Measurements from ENCODE around the gene C20orf141. TPM values are rescaled to one million over a fixed set of nuclear protein-coding genes. Genes with fewer than 3 reads are reported as not detected.

Gene C20orf141
- total and polyA plus RNA-seq, 10 of the 15 experiments (the other 5 are each of a cell fraction or from before 2014, with no cell fraction given), result not detected

- POLR2A ChIA-PET, result no interaction called here
- Histone ChIP-seq H2AFZ (ENCODE audit: control insufficient read depth, low read depth, low read length) (no peak overlapping the region), H3K4me2 (ENCODE audit: control insufficient read depth, insufficient read depth) (no peak overlapping the region), H3K27me3 (replicated peaks in 1 of 2; ENCODE audit: control insufficient read depth in 2 of 2, insufficient read depth in 2 of 2, low read length in 1 of 2) (no peaks in the 10 kb centered on the region), H3K36me3 (ENCODE audit: control insufficient read depth in 2 of 2, insufficient read depth in 2 of 2, low read length in 1 of 2) (peaks cover 9 to 10% of the 10 kb centered on the region in 2 experiments), H3K9me3 (replicated peaks; ENCODE audit: control insufficient read depth, insufficient read depth, low read length) (no peaks in the 10 kb centered on the region), H3K4me1 (ENCODE audit: control insufficient read depth, insufficient read depth, low read length) (no peaks in the 10 kb centered on the region), H3K79me2 (ENCODE audit: control insufficient read depth, insufficient read depth, low read length) (no peaks in the 10 kb centered on the region), H3K9ac (ENCODE audit: control insufficient read depth, insufficient read depth, low read length) (no peak overlapping the region), H3K4me3 (no peak overlapping the region), H4K20me1 (ENCODE audit: control insufficient read depth, insufficient read depth) (no peaks in the 10 kb centered on the region), H3K27ac (ENCODE audit: control insufficient read depth, insufficient read depth) (no peak overlapping the region)
- in situ Hi-C loops (cut with MboI), result no loop called here
- intact Hi-C loops (cut with micrococcal nuclease; ENCODE audit: unreplicated experiment), result no loop called here
- RAD21 ChIA-PET (ENCODE audit: unreplicated experiment), result no interaction called here
- DNase-seq (ENCODE audit: low read depth, low spot score), result no peak
- SMC1A ChIA-PET (ENCODE audit: uncharacterized antibody, unreplicated experiment), result no interaction called here
- no TSS peak for BruUV-seq (replicated peaks)
- CTCF ChIA-PET, result interaction anchor here (0.6 to 2.1 kb wide), 2 partner anchors 118 to 136 kb away, joined by 4 to 7 read pairs; no protein-coding TSS in a partner anchor
- ATAC-seq, result no peak
- 97% methylated on average over 10 of the region's 10 CpGs for WGBS (ENCODE audit: insufficient coverage, insufficient replicate concordance, low lambda C conversion rate, missing lambda C conversion rate)
- no peak for FAIRE-seq
- TF ChIP-seq SMAD1 (IDR thresholded peaks at IDR 0.05; ENCODE audit: low read depth, partially characterized antibody), result no peak
- TF ChIP-seq SUZ12 (IDR thresholded peaks at IDR 0.05; ENCODE audit: unreplicated experiment), result no peak
- TF ChIP-seq NR2F1 (conservative IDR thresholded peaks at IDR 0.05), result no peak
- no peak for TF ChIP-seq CHD1 (IDR thresholded peaks at IDR 0.05; ENCODE audit: low read depth, low read length)
- no peak for TF ChIP-seq JUND (IDR thresholded peaks at IDR 0.05; ENCODE audit: low read depth, low read length)
- TF ChIP-seq, protein P1, sequence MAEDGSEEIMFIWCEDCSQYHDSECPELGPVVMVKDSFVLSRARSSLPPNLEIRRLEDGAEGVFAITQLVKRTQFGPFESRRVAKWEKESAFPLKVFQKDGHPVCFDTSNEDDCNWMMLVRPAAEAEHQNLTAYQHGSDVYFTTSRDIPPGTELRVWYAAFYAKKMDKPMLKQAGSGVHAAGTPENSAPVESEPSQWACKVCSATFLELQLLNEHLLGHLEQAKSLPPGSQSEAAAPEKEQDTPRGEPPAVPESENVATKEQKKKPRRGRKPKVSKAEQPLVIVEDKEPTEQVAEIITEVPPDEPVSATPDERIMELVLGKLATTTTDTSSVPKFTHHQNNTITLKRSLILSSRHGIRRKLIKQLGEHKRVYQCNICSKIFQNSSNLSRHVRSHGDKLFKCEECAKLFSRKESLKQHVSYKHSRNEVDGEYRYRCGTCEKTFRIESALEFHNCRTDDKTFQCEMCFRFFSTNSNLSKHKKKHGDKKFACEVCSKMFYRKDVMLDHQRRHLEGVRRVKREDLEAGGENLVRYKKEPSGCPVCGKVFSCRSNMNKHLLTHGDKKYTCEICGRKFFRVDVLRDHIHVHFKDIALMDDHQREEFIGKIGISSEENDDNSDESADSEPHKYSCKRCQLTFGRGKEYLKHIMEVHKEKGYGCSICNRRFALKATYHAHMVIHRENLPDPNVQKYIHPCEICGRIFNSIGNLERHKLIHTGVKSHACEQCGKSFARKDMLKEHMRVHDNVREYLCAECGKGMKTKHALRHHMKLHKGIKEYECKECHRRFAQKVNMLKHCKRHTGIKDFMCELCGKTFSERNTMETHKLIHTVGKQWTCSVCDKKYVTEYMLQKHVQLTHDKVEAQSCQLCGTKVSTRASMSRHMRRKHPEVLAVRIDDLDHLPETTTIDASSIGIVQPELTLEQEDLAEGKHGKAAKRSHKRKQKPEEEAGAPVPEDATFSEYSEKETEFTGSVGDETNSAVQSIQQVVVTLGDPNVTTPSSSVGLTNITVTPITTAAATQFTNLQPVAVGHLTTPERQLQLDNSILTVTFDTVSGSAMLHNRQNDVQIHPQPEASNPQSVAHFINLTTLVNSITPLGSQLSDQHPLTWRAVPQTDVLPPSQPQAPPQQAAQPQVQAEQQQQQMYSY (CRISPR knock-in tag; IDR thresholded peaks at IDR 0.05), result no peak
- no peak for TF ChIP-seq EP300 (IDR thresholded peaks at IDR 0.05; ENCODE audit: borderline replicate concordance in 1 of 2, control insufficient read depth in 1 of 2, low read depth in 2 of 2, low read length in 2 of 2)
- no peak for TF ChIP-seq ZNF217 (IDR thresholded peaks at IDR 0.05)
- no peak for TF ChIP-seq KAT2A (conservative IDR thresholded peaks at IDR 0.05; ENCODE audit: control insufficient read depth, low read depth, low read length)
- TF ChIP-seq, protein P2, sequence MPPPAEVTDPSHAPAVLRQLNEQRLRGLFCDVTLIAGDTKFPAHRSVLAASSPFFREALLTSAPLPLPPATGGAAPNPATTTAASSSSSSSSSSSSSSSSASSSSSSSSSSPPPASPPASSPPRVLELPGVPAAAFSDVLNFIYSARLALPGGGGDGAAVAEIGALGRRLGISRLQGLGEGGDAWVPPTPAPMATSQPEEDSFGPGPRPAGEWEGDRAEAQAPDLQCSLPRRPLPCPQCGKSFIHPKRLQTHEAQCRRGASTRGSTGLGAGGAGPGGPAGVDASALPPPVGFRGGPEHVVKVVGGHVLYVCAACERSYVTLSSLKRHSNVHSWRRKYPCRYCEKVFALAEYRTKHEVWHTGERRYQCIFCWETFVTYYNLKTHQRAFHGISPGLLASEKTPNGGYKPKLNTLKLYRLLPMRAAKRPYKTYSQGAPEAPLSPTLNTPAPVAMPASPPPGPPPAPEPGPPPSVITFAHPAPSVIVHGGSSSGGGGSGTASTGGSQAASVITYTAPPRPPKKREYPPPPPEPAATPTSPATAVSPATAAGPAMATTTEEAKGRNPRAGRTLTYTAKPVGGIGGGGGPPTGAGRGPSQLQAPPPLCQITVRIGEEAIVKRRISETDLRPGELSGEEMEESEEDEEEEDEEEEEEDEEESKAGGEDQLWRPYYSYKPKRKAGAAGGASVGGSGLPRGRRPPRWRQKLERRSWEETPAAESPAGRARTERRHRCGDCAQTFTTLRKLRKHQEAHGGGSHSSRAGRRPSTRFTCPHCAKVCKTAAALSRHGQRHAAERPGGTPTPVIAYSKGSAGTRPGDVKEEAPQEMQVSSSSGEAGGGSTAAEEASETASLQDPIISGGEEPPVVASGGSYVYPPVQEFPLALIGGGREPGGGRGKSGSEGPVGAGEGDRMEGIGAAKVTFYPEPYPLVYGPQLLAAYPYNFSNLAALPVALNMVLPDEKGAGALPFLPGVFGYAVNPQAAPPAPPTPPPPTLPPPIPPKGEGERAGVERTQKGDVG (CRISPR knock-in tag; IDR thresholded peaks at IDR 0.05), result no peak
- TF ChIP-seq FOS (IDR thresholded peaks at IDR 0.05; ENCODE audit: borderline replicate concordance, extremely low read depth, insufficient read length), result no peak
- TF ChIP-seq ZSCAN29 (IDR thresholded peaks at IDR 0.05), result no peak
- TF ChIP-seq, protein P3, sequence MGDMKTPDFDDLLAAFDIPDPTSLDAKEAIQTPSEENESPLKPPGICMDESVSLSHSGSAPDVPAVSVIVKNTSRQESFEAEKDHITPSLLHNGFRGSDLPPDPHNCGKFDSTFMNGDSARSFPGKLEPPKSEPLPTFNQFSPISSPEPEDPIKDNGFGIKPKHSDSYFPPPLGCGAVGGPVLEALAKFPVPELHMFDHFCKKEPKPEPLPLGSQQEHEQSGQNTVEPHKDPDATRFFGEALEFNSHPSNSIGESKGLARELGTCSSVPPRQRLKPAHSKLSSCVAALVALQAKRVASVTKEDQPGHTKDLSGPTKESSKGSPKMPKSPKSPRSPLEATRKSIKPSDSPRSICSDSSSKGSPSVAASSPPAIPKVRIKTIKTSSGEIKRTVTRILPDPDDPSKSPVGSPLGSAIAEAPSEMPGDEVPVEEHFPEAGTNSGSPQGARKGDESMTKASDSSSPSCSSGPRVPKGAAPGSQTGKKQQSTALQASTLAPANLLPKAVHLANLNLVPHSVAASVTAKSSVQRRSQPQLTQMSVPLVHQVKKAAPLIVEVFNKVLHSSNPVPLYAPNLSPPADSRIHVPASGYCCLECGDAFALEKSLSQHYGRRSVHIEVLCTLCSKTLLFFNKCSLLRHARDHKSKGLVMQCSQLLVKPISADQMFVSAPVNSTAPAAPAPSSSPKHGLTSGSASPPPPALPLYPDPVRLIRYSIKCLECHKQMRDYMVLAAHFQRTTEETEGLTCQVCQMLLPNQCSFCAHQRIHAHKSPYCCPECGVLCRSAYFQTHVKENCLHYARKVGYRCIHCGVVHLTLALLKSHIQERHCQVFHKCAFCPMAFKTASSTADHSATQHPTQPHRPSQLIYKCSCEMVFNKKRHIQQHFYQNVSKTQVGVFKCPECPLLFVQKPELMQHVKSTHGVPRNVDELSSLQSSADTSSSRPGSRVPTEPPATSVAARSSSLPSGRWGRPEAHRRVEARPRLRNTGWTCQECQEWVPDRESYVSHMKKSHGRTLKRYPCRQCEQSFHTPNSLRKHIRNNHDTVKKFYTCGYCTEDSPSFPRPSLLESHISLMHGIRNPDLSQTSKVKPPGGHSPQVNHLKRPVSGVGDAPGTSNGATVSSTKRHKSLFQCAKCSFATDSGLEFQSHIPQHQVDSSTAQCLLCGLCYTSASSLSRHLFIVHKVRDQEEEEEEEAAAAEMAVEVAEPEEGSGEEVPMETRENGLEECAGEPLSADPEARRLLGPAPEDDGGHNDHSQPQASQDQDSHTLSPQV (IDR thresholded peaks at IDR 0.05), result no peak
- TF ChIP-seq ZNF207 (IDR thresholded peaks at IDR 0.05; ENCODE audit: borderline replicate concordance), result no peak
These were observed 50.3 kb downstream of the C20orf141 start for GRCh38 chr20:2865101-2865500.
